ENCODE data around the gene PRKAR1A.
A peak's percentile ranks its signal among the peaks of the same experiment; 100 is the strongest.

PRKAR1A gene

DNA sequence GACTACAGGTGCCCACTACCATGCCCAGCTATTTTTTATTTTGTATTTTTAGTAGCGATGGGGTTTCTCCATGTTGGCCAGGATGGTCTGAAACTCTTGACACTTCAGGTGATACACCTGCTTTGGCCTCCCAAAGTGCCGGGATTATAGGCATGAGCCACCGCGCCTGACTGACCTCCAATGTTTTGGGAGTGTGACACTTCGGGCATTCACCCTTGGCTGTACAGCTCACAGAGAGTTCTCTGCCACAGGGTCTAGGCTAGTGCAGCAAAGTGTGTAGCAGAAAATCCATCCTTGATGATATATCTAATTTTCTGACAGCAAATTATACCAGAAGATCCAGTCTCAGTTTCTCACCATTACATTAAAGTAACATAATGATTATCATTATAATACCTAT, 74.8 kb downstream of the PRKAR1A start:
- H3K36me3 ChIP-seq (ENCODE audit: insufficient read depth, low read depth, low read length) = peaks cover 14% of the 10 kb centered on the region; the same call in 1 of the 2 replicates
- no peaks in the 10 kb centered on the region for H3K27me3 ChIP-seq (ENCODE audit: insufficient read depth, low read length)
- H3K4me1 ChIP-seq (ENCODE audit: insufficient read depth, low read length) = peaks cover 3% of the 10 kb centered on the region; the same call in 1 of the 2 replicates
- no peaks in the 10 kb centered on the region for H3K9me3 ChIP-seq (ENCODE audit: insufficient read depth, low read depth, low read length)
- H3K4me3 ChIP-seq (ENCODE audit: low read length) = no peak overlapping the region
- H3K27ac ChIP-seq (ENCODE audit: low read length) = no peak overlapping the region
- H3K9ac ChIP-seq (ENCODE audit: low read depth, low read length) = no peak overlapping the region

DNA sequence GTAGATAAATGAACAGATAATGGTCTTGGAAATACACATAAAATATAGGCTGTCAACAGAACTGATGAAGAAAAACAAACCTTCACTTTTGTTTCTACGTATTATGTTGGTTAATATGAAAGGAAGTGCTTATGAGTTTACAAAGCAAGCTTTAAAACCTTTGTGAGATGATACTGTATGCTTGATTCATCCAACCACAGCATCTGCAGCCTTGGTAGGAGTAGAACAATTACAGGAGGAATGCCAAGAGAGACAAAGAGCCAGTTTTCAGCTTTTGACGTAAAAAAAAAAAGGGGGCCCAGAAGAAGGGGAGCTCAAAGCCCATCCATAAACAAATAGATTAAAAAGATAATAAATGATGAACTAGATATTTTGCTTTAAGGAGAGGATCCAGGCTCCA, 75.6 kb downstream of the PRKAR1A start:
- Histone ChIP-seq H3K36me3 (ENCODE audit: insufficient read depth, low read depth, low read length) (peaks cover 14% of the 10 kb centered on the region; the same call in 1 of the 2 replicates), H3K27ac (ENCODE audit: low read length) (no peak overlapping the region), H3K9ac (ENCODE audit: low read depth, low read length) (no peak overlapping the region), H3K9me3 (ENCODE audit: insufficient read depth, low read depth, low read length) (no peaks in the 10 kb centered on the region), H3K4me3 (ENCODE audit: low read length) (no peak overlapping the region), H3K27me3 (ENCODE audit: insufficient read depth, low read length) (no peaks in the 10 kb centered on the region), H3K4me1 (ENCODE audit: insufficient read depth, low read length) (peaks cover 3% of the 10 kb centered on the region; the same call in 1 of the 2 replicates)

DNA sequence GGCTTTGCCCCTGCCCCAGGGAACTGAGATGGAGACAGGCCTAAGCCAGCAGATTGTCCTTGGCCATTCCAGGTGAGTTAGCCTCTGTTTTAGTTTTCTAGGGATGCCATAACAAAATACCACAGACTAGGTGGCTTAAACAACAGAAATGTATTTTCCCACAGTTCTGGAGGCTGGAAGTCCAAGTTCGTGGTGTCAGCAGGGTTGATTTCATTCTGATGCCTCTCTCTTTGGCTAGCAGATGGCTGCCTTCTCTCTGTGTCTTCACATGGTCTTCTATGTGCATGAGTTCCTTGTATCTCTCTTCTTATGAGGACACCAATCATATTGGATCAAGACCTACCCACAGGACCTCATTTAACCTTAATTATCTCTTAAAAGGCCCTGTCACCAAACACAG, 76.1 kb downstream of the PRKAR1A start:
- Histone ChIP-seq H3K27me3 (ENCODE audit: insufficient read depth, low read length) (no peaks in the 10 kb centered on the region), H3K36me3 (ENCODE audit: insufficient read depth, low read depth, low read length) (peaks cover 15% of the 10 kb centered on the region; the same call in 1 of the 2 replicates), H3K27ac (ENCODE audit: low read length) (no peak overlapping the region)

DNA sequence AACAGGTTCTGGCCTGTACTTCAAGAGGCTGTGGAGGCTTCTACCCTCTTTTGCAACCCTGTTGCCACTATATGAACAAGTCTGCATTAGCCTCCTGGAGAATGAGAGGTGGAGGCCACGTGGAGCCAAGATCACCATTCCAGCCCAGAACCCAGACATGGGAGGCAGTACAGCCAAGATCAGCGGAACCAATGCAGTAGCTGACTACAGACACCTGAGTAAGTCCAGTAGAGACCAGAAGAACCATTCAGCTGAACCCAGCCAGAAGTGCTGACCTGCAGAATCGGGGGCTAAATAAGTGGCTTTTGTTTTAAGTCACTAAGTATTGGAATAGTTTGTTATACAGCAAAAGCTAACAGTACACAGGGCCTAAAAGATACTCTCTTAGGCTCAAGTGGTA, 76.9 kb downstream of the PRKAR1A start:
- Histone ChIP-seq H3K36me3 (ENCODE audit: insufficient read depth, low read depth, low read length) (peaks cover 20% of the 10 kb centered on the region; the same call in 1 of the 2 replicates), H3K27me3 (ENCODE audit: insufficient read depth, low read length) (no peaks in the 10 kb centered on the region), H3K9ac (ENCODE audit: low read depth, low read length) (no peak overlapping the region), H3K9me3 (ENCODE audit: insufficient read depth, low read depth, low read length) (no peaks in the 10 kb centered on the region), H3K4me3 (ENCODE audit: low read length) (no peak overlapping the region), H3K27ac (ENCODE audit: low read length) (no peak overlapping the region), H3K4me1 (ENCODE audit: insufficient read depth, low read length) (peaks cover 3% of the 10 kb centered on the region; the same call in 1 of the 2 replicates)

More for the DNA sequence above, 76.1 kb downstream of the PRKAR1A start:
- H3K4me1 ChIP-seq (ENCODE audit: insufficient read depth, low read length) = peaks cover 3% of the 10 kb centered on the region; the same call in 1 of the 2 replicates
- no peaks in the 10 kb centered on the region for H3K9me3 ChIP-seq (ENCODE audit: insufficient read depth, low read depth, low read length)
- H3K4me3 ChIP-seq (ENCODE audit: low read length) = no peak overlapping the region
- H3K9ac ChIP-seq (ENCODE audit: low read depth, low read length) = no peak overlapping the region

DNA sequence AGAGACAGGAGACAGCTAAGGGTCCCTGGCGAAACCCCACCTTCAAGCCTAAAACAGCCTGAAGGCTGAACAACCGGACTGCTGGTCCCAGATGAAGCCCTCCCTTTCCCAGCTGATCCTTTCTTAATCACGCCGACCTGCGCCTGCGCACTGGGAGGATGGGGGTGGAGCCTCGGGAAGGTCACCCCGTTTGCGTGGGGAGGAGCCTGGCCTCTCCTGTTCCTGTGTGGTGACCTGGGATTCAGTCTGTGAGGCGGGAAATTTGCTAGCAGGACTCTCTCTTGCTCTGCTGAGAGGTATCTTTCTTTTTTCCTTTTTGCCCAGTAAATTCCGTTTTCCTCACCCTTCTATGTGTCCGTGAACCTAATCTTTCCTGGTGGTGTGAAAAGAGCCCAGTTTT, 79.4 kb downstream of the PRKAR1A start:
- peak overlapping the region; percentile 37; the same call in 1 of the 2 replicates for H3K9ac ChIP-seq (ENCODE audit: low read depth, low read length)
- H3K36me3 ChIP-seq (ENCODE audit: insufficient read depth, low read depth, low read length) = peaks cover 25% of the 10 kb centered on the region; the same call in 1 of the 2 replicates
- H3K4me1 ChIP-seq (ENCODE audit: insufficient read depth, low read length) = no peaks in the 10 kb centered on the region
- H3K4me3 ChIP-seq (ENCODE audit: low read length) = no peak overlapping the region
- H3K27me3 ChIP-seq (ENCODE audit: insufficient read depth, low read length) = no peaks in the 10 kb centered on the region
- H3K9me3 ChIP-seq (ENCODE audit: insufficient read depth, low read depth, low read length) = no peaks in the 10 kb centered on the region
- no peak overlapping the region for H3K27ac ChIP-seq (ENCODE audit: low read length)

- H3K4me3 ChIP-seq (ENCODE audit: low read length) = no peak overlapping the region
- H3K36me3 ChIP-seq (ENCODE audit: insufficient read depth, low read depth, low read length) = peaks cover 28% of the 10 kb centered on the region; the same call in 1 of the 2 replicates
- H3K27me3 ChIP-seq (ENCODE audit: insufficient read depth, low read length) = no peaks in the 10 kb centered on the region
- peak overlapping the region; percentile 37; the same call in 1 of the 2 replicates for H3K9ac ChIP-seq (ENCODE audit: low read depth, low read length)
- H3K27ac ChIP-seq (ENCODE audit: low read length) = no peak overlapping the region
- H3K4me1 ChIP-seq (ENCODE audit: insufficient read depth, low read length) = no peaks in the 10 kb centered on the region
- no peaks in the 10 kb centered on the region for H3K9me3 ChIP-seq (ENCODE audit: insufficient read depth, low read depth, low read length)
These were observed 79.8 kb downstream of the PRKAR1A start for GRCh38 chr17:68592009-68592408.

GRCh38 chr17:68592682-68593641, 80.7 kb downstream of the PRKAR1A start:
- H3K4me1 ChIP-seq (ENCODE audit: insufficient read depth, low read length) = no peaks in the 10 kb centered on the region
- no peak overlapping the region for H3K27ac ChIP-seq (ENCODE audit: low read length)
- H3K9ac ChIP-seq (ENCODE audit: low read depth, low read length) = no peak overlapping the region
- H3K9me3 ChIP-seq (ENCODE audit: insufficient read depth, low read depth, low read length) = no peaks in the 10 kb centered on the region
- H3K4me3 ChIP-seq (ENCODE audit: low read length) = no peak overlapping the region
- H3K36me3 ChIP-seq (ENCODE audit: insufficient read depth, low read depth, low read length) = peaks cover 30% of the 10 kb centered on the region; the same call in 1 of the 2 replicates
- H3K27me3 ChIP-seq (ENCODE audit: insufficient read depth, low read length) = no peaks in the 10 kb centered on the region; the same call in 1 of the 2 replicates

DNA sequence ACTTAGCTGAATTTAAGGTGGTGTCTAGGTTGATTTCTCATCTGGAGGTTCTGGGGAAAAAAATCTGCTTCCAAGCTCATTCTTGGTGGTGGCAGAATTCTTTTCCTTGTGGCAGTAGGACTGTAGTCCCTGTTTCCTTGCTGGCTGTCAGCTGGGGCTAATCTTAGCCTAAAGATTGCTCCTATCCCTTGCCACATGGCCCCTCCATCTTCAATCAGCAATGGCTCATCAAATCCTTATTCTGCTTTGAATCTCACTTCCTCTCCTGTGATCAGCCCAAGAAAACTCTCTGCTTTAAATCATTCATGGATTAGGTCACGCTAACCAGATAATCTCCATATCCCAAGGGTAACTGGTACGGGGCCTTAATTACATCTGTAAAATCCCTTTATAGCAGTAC, 82.3 kb downstream of the PRKAR1A start:
- Histone ChIP-seq H3K9me3 (ENCODE audit: insufficient read depth, low read depth, low read length) (no peaks in the 10 kb centered on the region), H3K27me3 (ENCODE audit: insufficient read depth, low read length) (peaks cover 12% of the 10 kb centered on the region; the same call in 1 of the 2 replicates), H3K36me3 (ENCODE audit: insufficient read depth, low read depth, low read length) (peaks cover 32% of the 10 kb centered on the region; the same call in 1 of the 2 replicates), H3K4me3 (ENCODE audit: low read length) (no peak overlapping the region), H3K27ac (ENCODE audit: low read length) (no peak overlapping the region), H3K9ac (ENCODE audit: low read depth, low read length) (no peak overlapping the region), H3K4me1 (ENCODE audit: insufficient read depth, low read length) (no peaks in the 10 kb centered on the region)

DNA sequence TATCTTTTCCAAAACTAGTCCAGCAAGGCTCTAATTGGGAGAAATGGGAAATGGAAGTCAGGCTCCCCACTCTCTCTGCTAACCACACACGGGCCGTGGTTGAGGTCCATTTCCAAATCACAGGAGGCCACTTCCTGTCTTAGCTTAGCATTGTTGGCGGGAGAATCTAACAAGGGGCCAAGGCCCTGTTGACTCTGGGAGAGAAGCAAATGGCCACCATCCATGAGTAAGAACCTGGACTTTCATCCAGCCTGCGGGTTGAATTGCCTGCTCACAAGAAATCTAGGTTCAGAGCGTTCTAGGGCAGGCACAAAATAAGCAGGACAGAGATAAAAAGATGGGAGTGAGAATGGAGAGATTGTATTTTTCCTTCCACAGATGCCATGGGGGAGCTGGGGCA, 83.3 kb downstream of the PRKAR1A start:
- Histone ChIP-seq H3K9me3 (ENCODE audit: insufficient read depth, low read depth, low read length) (no peaks in the 10 kb centered on the region), H3K27ac (ENCODE audit: low read length) (no peak overlapping the region)

DNA sequence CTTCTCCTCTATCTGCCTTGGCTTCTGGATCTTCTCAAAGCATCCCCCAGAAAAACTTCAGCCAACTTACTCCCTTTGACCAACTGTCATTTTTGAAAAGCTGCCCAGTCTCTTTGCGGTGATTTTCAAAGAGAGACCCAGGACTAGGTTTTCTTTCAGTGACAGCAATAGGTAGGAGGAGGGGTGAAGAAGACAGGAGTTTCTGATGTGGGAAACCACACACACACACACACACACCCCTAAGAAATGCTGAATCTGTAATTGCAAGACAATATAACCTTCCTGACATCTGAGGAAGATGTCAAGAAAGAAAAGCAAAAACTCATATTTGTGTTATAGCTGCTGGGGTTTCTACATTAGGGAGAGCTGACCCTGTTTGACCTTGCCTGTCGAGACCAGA, 83.8 kb downstream of the PRKAR1A start:
- peaks cover 32% of the 10 kb centered on the region; the same call in 1 of the 2 replicates for H3K36me3 ChIP-seq (ENCODE audit: insufficient read depth, low read depth, low read length)

More for the DNA sequence above, 83.3 kb downstream of the PRKAR1A start:
- Histone ChIP-seq H3K4me3 (ENCODE audit: low read length) (no peak overlapping the region), H3K27me3 (ENCODE audit: insufficient read depth, low read length) (peaks cover 21% of the 10 kb centered on the region), H3K4me1 (ENCODE audit: insufficient read depth, low read length) (no peaks in the 10 kb centered on the region), H3K36me3 (ENCODE audit: insufficient read depth, low read depth, low read length) (peaks cover 32% of the 10 kb centered on the region; the same call in 1 of the 2 replicates), H3K9ac (ENCODE audit: low read depth, low read length) (no peak overlapping the region)

DNA sequence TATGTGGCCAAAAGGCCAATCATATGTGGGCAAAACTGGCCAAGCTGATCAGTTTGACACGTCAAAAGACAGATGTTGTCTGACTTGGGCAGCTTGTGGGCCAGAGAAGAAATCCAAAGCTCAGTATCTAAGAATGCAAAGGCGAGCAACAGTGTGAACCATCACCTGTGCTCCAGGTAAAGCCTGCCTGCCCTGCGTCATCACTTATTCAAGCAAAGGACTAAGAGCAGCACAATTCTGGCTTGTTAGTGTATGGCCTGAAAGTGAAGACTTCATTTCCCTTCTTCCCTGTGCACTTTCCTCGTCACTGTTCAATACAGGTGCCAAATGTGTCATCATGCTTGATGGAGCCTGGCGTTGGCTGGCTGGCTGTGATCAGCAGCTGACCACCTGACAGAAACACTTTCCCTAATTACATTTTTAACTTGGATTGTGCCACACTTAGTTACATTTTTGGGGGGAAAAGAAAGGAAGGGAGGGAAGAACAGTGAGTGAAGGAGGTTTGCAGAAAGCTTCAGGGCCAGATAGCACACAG, 84.2 kb downstream of the PRKAR1A start:
- Histone ChIP-seq H3K9ac (ENCODE audit: low read depth, low read length) (no peak overlapping the region), H3K27me3 (ENCODE audit: insufficient read depth, low read length) (peaks cover 28% of the 10 kb centered on the region), H3K4me1 (ENCODE audit: insufficient read depth, low read length) (no peaks in the 10 kb centered on the region), H3K9me3 (ENCODE audit: insufficient read depth, low read depth, low read length) (no peaks in the 10 kb centered on the region), H3K36me3 (ENCODE audit: insufficient read depth, low read depth, low read length) (peaks cover 32% of the 10 kb centered on the region; the same call in 1 of the 2 replicates), H3K4me3 (ENCODE audit: low read length) (no peak overlapping the region), H3K27ac (ENCODE audit: low read length) (no peak overlapping the region)

More for the DNA sequence above, 83.8 kb downstream of the PRKAR1A start:
- Histone ChIP-seq H3K9me3 (ENCODE audit: insufficient read depth, low read depth, low read length) (no peaks in the 10 kb centered on the region), H3K27ac (ENCODE audit: low read length) (no peak overlapping the region), H3K27me3 (ENCODE audit: insufficient read depth, low read length) (peaks cover 24% of the 10 kb centered on the region), H3K4me3 (ENCODE audit: low read length) (no peak overlapping the region), H3K4me1 (ENCODE audit: insufficient read depth, low read length) (no peaks in the 10 kb centered on the region), H3K9ac (ENCODE audit: low read depth, low read length) (no peak overlapping the region)
